Spinal cord (tissue), 10 donors: Measurements from ENCODE around the gene ITM2C. TPM values are rescaled to one million over a fixed set of nuclear protein-coding genes. Genes with fewer than 3 reads are reported as not detected.

ENCODE experiments used
- DNase-seq, 6 donors: peaks; one replicate each; pipeline versions ENCODE4 v3.0.0 to v3.0.0-alpha.2; 2013 to 2015; ENCODE audit warnings: low spot score in 6 of 6, low read depth in 4 of 6
- H3K27ac ChIP-seq: one replicate; pipeline ENCODE4 v1.5.1; 2013; ENCODE audit warnings: low read depth, low read length, control low read depth
- H3K27me3 ChIP-seq: one replicate; pipeline ENCODE4 v1.6.1; 2013; ENCODE audit warnings: low read length; ENCODE audit not compliant: control insufficient read depth, insufficient read depth
- H3K36me3 ChIP-seq: one replicate; pipeline ENCODE4 v1.6.1; 2013; ENCODE audit warnings: low read length; ENCODE audit not compliant: control insufficient read depth, insufficient read depth
- H3K4me1 ChIP-seq: one replicate; pipeline ENCODE4 v1.6.1; 2013; ENCODE audit warnings: low read length; ENCODE audit not compliant: control insufficient read depth, insufficient read depth
- H3K4me3 ChIP-seq: one replicate; pipeline ENCODE4 v1.5.1; 2013; ENCODE audit warnings: low read depth, low read length, control low read depth
- H3K9me3 ChIP-seq: one replicate; pipeline ENCODE4 v1.6.1; 2013; ENCODE audit warnings: low read length; ENCODE audit not compliant: control insufficient read depth, insufficient read depth
- WGBS: methylation state at CpG from one replicate; pipeline ENCODE4 v1.1.5; 2013; ENCODE audit warnings: missing lambda C conversion rate; ENCODE audit not compliant: insufficient coverage; 5-methylcytosine and 5-hydroxymethylcytosine counted together
- polyA plus RNA-seq, 2 donors: library from polyadenylated mRNA; unstranded; fragments of 120-200 nt; gene quantifications; one replicate each; pipeline ENCODE4 v1.2.1, GENCODE V29; 2013; ENCODE audit not compliant: insufficient read length in 2 of 2
- total RNA-seq, 2 donors: library from RNA; depleted of rRNA in 1 of 2; stranded (reverse); fragments of 120-200 nt in 1 of 2; fragments of >200 nt in 1 of 2; gene quantifications; one replicate each; pipeline versions ENCODE4 v1.2.3 to v1.2.4, GENCODE V29; 2013 to 2014
- donor health status: healthy.

Gene ITM2C
- total and polyA plus RNA-seq, 4 donors, result 270 to 657 (median 525) TPM

DNA sequence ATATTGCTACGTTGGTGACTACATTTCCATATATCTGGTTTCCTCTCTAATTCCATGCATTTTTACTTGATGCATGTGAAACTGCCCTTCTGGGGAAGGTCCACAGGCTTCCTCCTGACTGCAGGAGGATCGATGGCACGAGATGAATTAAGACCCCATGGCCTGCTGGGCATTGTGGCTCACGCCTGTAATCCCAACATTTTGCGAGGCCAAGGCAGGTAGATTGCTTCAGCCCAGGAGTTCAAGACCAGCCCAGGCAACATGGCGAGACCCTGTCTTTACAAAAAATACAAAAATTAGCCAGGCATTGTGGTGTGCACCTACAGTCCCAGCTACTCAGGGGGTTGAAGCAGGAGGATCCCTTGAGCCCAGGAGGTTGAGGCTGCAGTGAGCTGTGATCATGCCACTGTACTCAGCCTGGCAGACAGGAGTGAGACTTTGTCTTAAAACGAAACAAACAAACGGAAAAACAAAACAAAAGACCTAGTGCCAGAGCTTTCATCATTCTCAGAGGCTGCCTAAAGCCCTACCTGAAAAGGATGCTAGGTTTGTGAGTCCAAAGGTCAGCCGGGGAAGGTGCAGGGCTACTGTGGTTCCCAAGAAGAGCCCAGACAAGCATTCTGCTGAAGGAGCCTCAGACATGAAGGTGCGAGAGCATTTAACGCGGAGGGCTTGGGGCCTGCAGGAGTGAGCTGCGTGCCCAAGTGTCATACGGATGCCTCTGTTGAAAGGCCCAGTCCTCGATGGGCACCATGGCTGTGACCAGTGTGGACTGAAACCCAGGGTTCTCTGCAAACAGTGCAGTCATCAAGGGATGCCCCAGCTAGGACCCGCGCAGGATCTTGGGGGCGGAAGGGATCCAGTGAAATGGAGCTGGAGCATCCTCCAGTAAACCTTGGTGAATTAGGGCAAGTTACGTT lies 38.7 kb downstream of the ITM2C start:
- no peaks in the 10 kb centered on the region for H3K9me3 ChIP-seq
- H3K27me3 ChIP-seq, result no peaks in the 10 kb centered on the region
- peaks cover 26% of the 10 kb centered on the region for H3K4me1 ChIP-seq
- H3K4me3 ChIP-seq, result no peak overlapping the region
- no peaks in the 10 kb centered on the region for H3K36me3 ChIP-seq
- H3K27ac ChIP-seq, result no peak overlapping the region
- no peak for DNase-seq
- WGBS, result 91% methylated on average over 18 of the region's 19 CpGs

GRCh38 chr2:230904856-230905447 lies 40.2 kb downstream of the ITM2C start:
- H3K27ac ChIP-seq, result no peak overlapping the region
- H3K36me3 ChIP-seq, result no peaks in the 10 kb centered on the region
- H3K4me1 ChIP-seq, result peaks cover 11% of the 10 kb centered on the region
- no peak for DNase-seq
- no peak overlapping the region for H3K4me3 ChIP-seq
- WGBS, result 66% methylated on average over 11 of the region's 15 CpGs
- no peaks in the 10 kb centered on the region for H3K27me3 ChIP-seq
- H3K9me3 ChIP-seq, result no peaks in the 10 kb centered on the region

- Histone ChIP-seq H3K27me3 (no peaks in the 10 kb centered on the region), H3K36me3 (no peaks in the 10 kb centered on the region), H3K4me3 (no peak overlapping the region), H3K9me3 (no peaks in the 10 kb centered on the region), H3K27ac (no peak overlapping the region), H3K4me1 (peaks cover 3% of the 10 kb centered on the region)
- WGBS, result 58% methylated on average over 15 of the region's 18 CpGs
- DNase-seq, result no peak
Observed at GRCh38 chr2:230905448-230906421, 41.0 kb downstream of the ITM2C start.

GRCh38 chr2:230906471-230907230 lies 41.9 kb downstream of the ITM2C start:
- 95% methylated on average over 13 of the region's 15 CpGs for whole genome bisulfite sequencing
- Histone ChIP-seq H3K4me1 (peaks cover 3% of the 10 kb centered on the region), H3K27me3 (no peaks in the 10 kb centered on the region), H3K36me3 (no peaks in the 10 kb centered on the region), H3K9me3 (no peaks in the 10 kb centered on the region), H3K27ac (no peak overlapping the region), H3K4me3 (no peak overlapping the region)
- no peak for DNase-seq

DNA sequence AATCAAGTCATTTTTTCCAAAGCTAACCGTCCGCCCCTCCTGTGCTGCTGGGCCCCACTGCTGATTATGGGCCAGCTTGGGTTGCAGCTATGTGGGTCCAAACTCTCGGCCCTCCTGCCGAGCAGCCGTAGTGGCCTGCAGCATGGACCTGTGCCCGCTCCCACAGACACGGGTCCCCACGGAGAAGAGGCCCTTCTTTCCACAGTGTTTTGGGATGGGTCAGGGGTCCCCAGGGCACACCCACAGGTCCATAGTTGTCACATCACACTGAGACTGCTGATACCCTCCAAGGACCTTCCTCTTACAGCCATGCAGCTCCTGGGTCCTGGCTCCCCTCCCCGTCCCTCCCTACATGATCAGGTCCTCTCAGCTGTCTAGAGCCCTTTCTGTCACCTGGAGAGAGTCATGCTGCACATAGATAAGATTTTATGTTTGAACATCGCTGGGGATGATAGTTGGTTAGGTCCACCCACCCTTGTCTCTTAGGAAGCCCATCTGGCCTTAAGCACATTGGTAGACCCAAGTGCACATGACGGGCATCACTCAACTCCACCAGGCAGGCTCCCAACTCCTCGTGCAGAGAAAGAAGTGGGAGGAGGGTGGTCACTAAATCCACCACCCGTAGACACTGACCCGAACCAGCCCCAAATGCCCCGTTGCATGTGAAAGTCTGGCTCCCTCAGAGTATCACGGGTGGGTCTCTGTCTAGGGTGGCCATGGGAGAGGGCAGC lies 42.8 kb downstream of the ITM2C start:
- no peaks in the 10 kb centered on the region for H3K4me1 ChIP-seq
- no peaks in the 10 kb centered on the region for H3K9me3 ChIP-seq
- no peaks in the 10 kb centered on the region for H3K36me3 ChIP-seq
- no peaks in the 10 kb centered on the region for H3K27me3 ChIP-seq
- no peak overlapping the region for H3K4me3 ChIP-seq
- WGBS, result 98% methylated on average over 12 of the region's 16 CpGs
- DNase-seq, result no peak
- H3K27ac ChIP-seq, result no peak overlapping the region

- Histone ChIP-seq H3K4me1 (no peaks in the 10 kb centered on the region), H3K4me3 (no peak overlapping the region), H3K27ac (no peak overlapping the region), H3K36me3 (no peaks in the 10 kb centered on the region), H3K27me3 (no peaks in the 10 kb centered on the region), H3K9me3 (no peaks in the 10 kb centered on the region)
- WGBS, result 89% methylated on average over 6 of the region's 6 CpGs
- DNase-seq, result no peak
Observed at GRCh38 chr2:230908092-230908594, 43.4 kb downstream of the ITM2C start.

- no peak for DNase-seq
- 62% methylated on average over 6 of the region's 10 CpGs for WGBS
- Histone ChIP-seq H3K4me3 (no peak overlapping the region), H3K27ac (no peak overlapping the region), H3K4me1 (no peaks in the 10 kb centered on the region), H3K36me3 (no peaks in the 10 kb centered on the region), H3K27me3 (no peaks in the 10 kb centered on the region), H3K9me3 (no peaks in the 10 kb centered on the region)
Observed at GRCh38 chr2:230908595-230909191, 44.0 kb downstream of the ITM2C start.

DNA sequence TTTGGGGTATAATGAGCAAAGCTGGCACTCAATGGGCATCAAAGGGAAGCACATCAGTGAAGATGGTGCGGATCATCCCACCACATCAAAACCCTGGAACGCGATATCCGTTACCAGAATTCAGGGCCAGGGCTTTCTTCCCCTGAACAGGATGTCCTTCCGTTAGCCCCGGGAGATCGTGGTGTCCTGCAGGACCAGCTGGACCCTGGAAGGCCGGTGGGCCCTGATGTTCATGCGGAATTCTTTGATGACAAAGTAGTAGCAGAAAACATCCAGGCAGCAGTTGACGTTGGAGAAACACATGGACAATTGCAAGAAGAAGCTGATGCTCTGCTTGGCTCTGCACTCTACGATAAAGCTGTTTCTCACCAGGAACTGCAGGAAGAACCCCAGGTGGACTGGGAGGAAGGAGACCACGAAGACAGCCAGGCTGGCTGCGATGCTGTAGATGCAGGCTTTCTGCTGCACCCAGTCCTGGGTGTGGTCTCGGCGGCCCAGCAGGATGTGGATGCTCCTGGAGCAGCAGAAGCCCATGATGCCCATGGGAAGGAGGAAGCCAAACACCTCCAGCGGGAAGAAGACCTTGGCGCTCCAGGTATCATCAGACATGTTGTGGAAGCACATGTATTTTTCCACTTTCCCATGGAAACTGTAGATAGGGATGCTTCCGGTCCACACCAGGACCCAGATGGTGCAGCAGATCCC lies 45.3 kb downstream of the ITM2C start:
- WGBS, result 92% methylated on average over 16 of the region's 18 CpGs
- no peaks in the 10 kb centered on the region for H3K4me1 ChIP-seq
- no peak for DNase-seq

More for the DNA sequence above, 45.3 kb downstream of the ITM2C start:
- Histone ChIP-seq H3K36me3 (no peaks in the 10 kb centered on the region), H3K27me3 (no peaks in the 10 kb centered on the region), H3K4me3 (no peak overlapping the region), H3K27ac (no peak overlapping the region), H3K9me3 (no peaks in the 10 kb centered on the region)
